DMS114 treated with DMSO at 0.1 percent for 48 hours (cell line): Measurements from ENCODE around the gene CRY1.
"Not testable (repeated sequence)": the region's sequence is repeated elsewhere in the genome, so short reads cannot be mapped to it uniquely, and the experiment has no call there.

Experiments used
- DNase-seq: peaks from one replicate; lab custom pipeline; 2025; ENCODE audit not compliant: unreplicated experiment; lab: John Stamatoyannopoulos, UW

Gene CRY1

DNA sequence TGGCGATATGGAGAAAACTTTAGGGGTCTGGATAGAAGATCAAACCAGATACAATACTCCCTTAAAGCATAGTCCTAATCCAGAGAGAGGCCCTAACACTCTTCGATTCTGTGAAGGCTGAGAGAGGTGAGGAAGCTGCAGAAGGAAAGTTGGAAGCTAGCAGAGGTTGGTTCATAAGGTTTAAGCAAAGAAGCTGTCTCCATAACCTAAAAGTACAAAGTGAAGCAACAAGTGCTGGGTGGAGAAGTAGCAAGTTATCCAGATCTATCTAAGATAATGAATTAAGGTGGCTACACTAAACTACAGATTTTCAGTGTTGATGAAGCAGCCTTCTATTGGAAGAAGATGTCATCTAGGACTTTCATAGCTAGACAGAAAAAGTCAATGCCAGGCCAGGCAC lies 81.8 kb downstream of the CRY1 start:
- DNase-seq, result no peak

DNA sequence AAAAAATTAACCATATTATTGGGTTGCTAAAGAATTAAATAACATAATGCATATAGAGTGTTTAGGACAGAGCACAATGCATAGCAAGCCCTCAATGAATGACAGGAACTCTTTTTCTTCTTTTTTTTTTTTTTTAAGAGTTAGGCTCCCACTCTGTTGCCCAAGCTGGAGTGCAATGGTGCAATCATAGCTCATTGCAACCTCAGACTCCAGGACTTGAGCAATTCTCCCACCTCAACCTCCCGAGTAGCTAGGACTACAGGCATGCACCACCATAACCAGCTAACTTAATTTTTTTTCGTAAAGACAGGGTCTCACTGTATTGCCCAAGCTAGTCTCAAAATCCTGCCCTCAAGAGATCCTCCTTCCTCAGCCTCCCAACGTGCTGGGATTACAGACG lies 85.9 kb downstream of the CRY1 start:
- DNase-seq, result no peak

DNA sequence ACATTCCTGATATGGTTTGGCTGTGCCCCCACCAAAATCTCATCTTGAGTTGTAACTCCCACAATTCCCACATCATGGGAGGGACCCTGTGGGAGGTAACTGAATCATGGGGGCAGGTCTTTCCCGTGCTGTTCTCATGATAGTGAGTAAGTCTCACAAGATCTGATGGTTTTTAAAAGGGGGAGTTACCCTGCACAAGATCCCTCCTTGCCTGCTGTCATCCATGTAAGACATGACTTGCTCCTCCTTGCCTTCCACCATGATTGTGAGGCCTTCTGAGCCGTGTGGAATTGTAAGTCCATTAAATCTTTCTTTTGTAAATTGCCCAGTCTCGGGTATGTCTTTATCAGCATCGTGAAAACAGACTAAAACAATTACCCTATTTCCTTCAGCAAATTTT lies 90.7 kb downstream of the CRY1 start:
- not testable (repeated sequence) for DNase-seq

DNA sequence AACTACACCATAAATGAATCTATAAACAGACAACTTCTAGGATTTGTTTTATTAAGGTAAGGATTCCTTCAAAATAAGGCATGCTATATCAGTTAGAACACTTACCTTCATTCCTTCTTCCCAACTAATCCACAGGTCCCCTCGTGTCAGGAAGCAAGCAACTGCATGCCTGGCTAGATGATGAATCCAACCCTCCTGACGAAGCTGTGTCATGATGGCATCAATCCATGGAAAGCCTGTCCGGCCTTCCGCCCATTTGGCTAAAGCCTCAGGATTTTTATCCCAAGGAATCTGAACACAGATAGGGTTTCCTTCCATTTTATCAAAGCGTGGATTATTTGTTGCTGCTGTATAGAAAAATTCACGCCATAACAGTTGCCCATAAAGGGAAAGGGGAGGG lies 93.9 kb downstream of the CRY1 start:
- no peak for DNase-seq

DNA sequence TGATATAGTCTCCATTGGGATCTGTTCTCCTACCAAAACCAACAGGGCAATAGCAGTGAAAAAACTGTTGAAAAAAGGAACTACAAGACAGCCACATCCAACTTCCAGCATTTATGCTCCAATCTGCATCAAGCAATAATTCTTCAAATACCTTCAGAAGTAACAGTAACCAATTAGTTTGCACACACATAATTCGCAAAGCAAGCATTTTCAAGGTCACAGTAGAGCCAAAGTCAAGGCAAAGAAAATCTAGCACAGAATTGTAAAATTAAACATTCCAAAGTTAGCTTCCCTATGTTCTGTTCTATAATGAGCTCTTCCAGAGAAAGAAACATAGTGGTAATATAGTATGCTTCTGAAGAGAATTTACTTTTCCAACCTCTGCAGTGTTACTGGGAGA lies 95.4 kb downstream of the CRY1 start:
- DNase-seq, result no peak

DNA sequence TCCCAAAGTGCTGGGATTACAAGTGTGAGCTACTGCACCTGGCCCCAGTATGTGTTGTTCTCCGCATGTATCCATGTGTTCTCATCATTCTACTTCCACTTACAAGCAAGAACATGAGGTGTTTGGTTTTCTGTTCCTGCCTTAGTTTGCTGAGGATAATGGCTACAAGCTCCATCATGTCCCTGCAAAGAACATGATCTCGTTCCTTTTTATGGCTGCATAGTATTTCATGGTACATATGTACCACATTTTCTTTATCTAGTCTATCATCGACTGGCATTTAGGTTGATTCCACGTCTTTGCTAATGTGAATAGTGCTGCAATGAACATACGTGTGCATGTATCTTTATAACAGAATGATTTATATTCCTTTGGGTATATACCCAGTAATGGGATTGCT lies 97.2 kb downstream of the CRY1 start:
- DNase-seq, result not testable (repeated sequence)

DNA sequence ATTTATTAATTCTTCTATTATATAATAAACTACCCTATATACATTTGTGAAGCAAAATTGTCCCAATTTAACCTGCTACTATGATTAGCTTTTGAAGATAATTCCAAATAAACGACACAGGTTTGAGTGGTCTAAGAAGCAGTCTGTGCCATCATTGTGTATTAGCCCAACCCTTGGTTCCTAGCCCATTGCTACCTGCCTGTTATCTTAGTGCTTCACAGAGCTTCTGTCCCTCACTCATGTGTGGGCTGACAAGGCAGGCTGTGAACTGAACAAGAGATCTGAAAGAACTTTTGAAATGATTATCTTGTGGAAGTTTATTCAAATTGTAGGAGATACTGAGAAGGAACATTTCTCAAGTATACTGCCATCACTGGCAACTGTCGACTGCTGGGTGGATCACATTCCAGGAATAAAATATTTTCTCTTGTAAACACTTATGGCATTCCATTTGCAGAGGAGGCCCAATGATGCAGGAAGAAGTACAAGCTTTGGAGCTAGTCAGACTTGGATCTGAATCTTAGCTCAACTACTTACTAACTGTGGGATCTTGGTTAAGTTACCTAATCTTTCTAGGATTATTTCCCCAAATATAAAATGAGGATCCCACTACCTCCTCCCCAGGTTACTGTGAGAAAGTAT lies 98.6 kb downstream of the CRY1 start:
- DNase-seq, result no peak

DNA sequence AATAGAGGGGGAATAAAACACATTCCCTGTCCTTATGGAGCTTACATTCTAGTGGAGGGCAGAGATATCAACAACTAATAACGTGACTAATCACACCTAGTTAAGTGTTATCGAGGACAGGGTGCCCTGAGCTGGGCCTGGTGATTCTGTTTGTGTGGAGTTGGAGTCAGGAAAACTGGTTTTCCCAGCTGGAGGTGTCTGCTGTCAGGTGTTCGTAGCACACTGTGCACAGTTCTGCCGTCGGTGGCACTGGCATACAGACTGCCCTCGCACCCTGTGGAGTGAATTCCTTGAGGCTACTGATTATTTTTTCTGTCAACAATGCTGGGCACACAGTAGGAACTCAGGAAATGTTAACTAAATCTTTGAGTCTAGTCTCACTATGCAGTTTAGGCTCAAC lies 105.5 kb downstream of the CRY1 start:
- DNase-seq, result no peak

DNA sequence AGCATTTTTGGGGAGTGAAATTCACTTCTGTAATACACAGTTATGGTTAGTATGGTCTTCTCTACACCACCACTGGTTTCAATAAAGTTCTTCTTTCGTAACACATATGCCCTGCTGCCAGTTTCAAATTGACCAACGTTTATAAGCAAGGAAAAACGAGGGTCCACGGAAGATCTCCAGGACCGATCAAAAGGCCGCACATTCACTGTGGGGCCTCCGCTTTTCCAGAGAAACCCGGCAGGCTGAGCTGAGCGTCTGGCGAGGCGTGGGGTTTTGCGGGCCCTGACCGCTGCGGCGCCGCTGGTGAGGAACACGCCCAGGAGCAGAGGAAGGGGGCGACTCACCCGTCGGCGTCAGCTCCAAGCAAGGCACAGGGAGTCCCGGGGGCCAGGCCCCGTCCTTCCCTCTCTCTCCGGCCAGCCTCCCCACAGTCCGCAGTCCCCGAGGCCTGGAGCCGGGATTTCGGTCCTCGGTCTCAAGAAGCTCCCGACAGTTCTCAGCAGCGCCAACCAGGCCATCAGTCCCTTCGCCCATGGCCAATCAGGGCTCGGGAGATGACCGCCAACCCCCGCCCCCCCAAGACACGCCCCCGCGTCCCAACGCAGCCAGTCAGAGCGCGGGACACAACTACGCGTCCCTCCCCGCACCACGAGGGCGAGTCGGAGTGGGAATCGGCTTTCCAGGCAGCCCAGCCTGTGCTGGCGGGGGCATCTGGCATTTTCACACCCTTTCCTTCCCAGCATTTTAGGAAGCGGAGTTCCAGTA lies 106.5 kb downstream of the CRY1 start, which contains the start of gene MTERF2:
TSS of gene MTERF2 (minus strand) at position 522 of the 765 bp plus-strand sequence. CDS start 8,432 bp downstream, outside the sequence.
- DNase-seq, result peak; percentile 93

DNA sequence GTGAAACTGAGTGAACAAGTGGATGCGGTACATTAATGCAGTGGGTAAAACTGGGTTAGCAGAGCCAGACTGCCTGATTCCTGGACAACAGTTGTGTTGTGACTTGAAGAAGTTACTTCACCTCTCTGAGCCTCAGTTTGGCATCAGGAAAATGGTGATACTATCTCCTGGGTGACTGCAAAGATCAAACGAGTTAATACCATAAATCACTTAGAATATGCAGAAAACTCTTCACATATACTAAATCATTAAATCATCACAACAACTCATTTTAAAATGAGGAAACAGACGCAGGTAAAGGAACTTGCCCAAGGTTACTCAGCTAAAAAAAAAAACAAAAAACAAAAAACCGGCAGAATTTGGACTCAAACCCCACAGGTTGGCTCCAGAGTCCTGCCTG lies 107.2 kb downstream of the CRY1 start:
- DNase-seq, result no peak

DNA sequence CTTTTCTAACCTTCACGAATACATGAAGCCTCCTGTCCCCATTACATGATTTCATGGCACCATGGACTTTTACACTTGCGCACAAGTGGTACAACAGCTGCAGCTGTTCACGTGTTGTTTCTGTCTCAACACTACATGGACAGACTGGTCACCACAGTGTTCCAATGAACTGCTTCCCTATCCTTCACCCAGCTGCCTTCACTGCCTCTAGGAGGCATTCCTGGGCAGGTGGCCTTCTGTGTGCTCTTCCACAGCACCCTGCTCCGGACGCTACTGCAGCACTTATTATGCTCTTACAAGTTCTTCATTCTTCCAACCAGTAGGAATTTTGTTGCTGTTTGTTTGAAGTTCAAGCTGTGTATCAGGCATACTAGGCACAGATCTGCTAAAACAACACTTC lies 107.9 kb downstream of the CRY1 start:
- no peak for DNase-seq

DNA sequence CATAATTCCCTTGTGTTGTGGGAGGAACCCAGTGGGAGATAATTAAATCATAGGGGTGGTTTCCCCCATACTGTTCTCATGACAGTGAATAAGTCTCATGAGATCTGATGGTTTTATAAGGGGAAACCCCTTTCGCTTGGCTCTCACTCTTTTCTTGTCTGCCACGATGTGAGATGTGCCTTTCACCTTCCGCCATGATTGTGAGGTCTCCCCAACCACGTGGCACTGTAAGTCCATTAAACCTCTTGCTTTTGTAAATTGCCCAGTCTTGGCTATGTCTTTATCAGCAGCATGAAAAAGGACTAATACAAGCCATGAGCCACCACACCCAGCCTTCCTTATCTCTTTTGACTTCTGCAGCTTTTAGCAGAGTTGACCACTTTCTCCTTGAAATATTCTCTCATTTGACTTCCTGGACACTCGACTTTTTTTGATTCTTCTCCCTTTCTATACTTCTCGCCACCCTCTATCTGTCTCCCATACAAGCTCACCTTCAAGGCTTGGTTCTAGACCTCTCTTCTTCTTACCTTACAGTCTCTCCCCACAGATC lies 108.7 kb downstream of the CRY1 start:
- no peak for DNase-seq

DNA sequence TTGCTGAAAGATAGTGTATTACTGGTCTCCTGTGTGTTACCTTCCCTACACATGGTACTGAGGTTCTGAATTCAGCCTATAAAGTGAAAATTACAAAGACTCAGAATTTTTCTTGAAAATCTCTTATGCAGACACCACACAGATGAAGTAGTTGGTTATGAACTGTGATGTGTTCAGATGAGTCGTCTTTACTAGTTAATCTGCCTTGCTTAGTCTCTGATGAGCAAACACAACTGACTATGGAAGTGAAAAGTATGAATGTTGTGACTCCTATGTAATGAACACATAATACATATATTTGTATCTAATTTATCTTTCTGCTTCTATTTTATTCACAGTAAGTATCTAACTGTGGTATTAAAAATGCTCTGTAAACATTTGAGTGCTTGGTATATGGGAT lies 111.1 kb downstream of the CRY1 start:
- DNase-seq, result no peak

DNA sequence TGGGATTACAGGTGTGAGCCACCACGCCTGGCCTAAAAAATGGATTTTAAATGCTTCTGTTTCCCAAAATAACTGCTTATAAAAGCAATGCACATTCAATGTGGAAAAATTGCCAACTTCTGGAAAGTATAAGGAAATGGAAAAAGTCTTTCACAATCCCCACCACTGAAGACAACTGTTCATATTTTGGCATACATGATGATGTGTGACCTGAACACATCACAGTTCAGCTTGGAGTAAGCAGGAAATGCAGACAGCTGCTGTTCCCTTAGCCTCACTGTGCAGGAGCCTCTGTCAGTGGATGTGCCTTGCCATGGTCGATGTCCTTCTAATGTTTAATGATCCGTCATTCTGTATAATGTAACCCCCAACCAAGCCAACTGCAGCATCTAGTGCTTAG lies 111.6 kb downstream of the CRY1 start:
- DNase-seq, result no peak

DNA sequence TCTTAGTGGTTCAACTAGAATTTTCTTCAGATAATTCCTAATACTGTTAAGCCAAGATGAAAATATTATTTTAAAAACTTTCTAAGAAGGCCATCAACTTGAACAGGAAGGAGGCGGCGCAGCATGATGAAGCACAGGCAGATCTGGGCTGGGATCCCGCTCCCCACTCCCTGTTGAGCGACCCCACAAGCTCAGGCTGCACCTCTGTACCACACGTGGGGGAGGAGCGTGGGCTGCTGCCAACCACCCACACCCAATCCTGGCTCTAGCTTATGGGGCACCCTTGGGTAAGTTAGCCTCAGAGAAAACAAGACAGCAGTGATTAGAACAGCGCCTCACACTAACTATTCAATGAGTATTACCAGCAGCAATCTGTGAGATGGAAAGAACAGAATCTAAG lies 112.4 kb downstream of the CRY1 start:
- no peak for DNase-seq

DNA sequence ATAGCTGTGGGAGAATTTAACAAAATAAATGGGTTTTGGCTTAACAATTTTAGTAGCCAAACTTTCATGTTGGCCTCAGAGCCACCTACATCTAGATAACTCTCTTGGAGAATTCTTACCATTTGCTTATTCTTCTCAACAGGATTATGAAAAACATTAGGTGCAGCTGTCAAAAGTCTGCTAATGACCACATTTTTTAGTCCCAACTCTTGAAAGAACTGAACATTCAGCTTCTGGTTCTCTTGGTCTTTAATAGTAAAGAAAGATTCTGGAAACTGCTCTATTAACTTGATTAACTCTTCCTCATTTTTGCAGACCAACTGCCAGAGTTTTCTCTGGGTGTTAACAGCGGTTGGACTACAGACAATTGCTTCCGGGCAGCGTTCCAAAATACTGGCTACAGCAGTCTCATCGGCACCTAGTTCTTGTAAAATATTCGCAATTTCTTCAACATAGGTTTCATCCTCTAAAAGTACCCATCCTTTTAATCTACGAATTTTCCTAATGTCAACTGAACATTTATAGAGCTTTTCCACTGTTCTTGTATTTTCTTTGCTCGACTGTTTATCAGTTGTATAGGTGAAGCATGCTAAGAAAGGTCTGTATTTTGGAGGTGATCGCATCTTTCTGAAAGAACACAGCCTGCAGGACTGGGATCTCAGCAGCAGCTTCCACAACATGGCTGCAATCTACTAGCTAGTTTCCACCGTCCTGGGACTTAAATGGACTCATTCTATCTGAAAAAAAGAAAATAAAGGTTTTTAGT lies 115.1 kb downstream of the CRY1 start:
- DNase-seq, result no peak

DNA sequence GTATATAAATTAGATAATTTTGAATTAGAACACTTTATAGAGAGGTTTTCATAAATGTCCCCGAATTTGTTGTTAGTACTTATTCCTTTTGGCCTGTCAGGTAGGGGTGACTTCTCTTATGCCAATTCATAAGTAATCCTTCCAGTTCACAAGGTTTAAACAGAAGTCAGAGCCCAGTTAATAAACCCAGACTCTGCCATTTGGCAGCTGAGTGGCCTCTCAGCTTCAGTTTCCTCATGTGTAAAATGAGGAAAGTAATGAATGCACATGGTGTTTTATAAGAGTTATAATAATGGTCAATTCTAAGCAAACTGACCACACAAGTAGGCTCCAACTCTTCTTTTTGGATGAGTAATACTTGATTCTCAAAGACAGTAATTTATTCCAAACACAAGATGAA lies 116.7 kb downstream of the CRY1 start:
- DNase-seq, result no peak

DNA sequence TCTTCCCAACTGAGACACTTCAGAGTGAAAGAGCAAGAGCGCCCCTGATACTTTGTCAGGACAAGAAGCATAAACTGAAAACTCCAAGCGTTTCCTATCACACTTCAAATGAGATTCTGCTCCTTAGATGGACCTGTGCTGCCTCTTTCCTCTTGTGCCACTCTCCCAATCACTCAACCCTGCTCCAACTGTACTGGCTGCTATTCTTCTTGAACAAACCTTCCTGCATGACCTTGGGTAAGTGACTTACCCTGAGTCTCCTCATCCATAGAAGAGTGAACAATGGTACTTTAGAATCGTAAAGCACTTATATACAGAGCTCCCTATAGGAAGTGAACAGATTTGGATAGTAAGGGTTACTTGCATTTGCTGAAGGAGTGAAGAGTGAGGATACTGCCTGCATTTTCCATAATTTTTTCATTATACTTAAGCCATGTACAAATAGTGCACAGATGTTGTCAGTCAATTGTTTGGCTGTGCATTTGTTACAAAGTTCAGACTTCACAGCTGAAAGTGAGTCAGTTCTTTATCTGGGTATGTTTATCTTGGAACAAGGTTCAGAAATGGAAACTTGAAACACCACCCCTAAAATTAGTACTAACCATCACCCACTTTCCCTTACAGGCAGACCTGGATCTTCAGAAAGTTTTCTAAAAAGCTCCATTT lies 117.2 kb downstream of the CRY1 start:
- DNase-seq, result no peak

DNA sequence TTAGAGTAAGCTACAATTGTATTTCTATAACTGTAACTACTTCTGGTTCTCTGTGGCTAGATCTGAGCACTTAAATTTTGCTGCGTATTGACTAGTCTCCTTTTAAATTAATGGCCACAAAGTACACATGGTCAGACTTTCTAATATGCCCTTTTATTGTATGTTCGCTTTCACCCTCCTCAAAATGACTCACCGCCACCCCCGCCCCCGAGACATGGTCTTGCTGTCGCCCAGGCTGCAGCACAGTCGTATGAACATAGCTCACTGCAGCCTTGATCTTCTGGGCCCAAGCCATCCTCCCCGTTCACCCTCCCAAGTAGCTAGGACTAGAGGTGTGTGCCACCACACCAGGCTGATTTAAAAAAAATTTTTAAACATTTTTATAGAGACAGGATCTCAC lies 118.3 kb downstream of the CRY1 start:
- DNase-seq, result no peak

DNA sequence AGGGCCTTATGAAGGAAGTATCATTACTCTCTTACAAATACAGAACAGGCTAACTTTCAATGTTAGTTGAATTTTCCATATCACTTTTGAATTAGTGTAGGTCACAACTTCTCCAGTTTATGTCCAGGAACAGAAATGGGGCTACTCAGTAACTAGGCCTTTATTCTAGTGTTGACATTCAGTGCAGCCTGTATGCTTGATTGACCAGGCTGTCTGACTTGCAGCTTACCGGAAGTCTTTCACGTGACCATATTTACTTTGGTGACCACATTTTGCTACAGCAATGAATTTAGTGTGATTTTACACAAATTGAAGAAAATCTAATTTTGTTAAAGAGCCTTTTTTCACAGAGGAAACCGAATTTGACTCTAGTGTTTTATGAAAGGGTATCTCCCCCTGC lies 118.8 kb downstream of the CRY1 start:
- no peak for DNase-seq

DNA sequence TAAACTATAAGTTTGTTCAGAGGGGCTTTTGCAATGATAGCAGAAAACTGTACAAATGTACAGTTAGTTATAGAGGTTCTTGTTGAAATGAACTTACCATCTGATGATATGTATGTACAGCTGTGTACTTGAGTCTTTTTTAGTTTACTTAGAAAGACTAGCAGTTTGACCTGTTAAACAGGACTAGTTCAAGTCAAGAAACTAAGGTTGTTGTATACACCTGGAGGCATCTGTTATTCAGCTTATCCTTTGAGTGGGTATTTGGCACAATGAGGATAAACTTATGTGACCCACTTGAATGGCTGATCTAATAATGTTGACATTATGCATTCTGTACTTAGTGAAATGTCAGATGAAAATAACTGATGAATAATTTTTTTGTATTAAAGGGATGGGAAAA lies 119.8 kb downstream of the CRY1 start:
- DNase-seq, result no peak
